Right hindlimb (tissue), 1 donor: ENCODE data around the gene ZDHHC7.
A peak's percentile ranks its signal among the peaks of the same experiment; 100 is the strongest.
"Not testable (repeated sequence)": the region's sequence is repeated elsewhere in the genome, so short reads cannot be mapped to it uniquely, and the experiment has no call there.

ENCODE experiments used
- DNase-seq: peaks from one replicate; pipeline ENCODE4 v3.0.0-alpha.2; 2018

The ZDHHC7 gene, protein sequence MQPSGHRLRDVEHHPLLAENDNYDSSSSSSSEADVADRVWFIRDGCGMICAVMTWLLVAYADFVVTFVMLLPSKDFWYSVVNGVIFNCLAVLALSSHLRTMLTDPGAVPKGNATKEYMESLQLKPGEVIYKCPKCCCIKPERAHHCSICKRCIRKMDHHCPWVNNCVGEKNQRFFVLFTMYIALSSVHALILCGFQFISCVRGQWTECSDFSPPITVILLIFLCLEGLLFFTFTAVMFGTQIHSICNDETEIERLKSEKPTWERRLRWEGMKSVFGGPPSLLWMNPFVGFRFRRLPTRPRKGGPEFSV

DNA sequence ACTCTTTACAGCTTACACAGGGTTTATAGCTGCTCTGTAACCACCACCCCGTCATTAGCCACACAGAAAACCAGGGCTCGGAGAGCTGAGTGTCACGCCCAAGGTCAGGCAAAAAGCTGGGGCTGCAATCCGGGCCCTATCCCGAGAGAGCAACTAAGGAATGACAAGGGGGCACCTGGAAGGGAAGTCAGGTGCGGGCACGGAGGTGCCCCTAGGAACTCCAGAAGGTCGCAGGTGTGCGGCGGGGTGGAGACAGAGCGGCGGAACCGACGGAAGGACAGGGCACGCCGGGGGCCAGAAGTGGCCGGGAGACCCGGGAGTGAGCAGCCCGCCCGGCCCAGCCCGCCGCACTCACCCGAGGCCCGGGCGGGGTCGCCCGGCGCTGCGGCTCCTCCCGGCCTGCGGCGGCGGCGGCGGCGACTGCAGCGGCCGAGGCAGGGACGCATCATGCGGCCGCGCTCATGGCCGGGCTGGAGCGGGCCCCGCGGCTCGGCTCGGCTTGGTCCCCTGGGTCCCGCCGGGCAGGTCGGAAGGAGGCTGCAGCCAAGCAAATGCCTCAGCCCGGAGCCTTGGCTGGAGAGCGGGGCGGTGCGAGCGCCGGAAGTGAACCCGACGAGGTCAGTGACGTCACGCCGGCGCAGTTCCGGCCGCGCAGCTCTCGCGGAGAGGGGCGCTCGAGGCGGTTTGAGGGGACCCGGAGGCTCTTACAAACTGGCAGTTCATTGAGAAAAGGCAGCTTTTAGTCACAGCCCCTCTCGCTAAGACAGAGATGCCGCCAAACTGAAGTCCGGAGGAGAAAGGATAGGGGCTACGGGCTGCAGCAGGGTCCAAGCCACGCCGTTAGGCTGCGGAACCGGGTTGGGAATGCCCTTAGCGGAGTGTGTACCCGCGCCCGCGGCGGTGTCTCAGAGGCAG is at the start of gene ZDHHC7:
Gene ZDHHC7 (minus strand): TSS at position 605 of the 915 bp plus-strand sequence. CDS start 20,917 bp downstream, outside the sequence.
- peak; percentile 92 for DNase-seq

DNA sequence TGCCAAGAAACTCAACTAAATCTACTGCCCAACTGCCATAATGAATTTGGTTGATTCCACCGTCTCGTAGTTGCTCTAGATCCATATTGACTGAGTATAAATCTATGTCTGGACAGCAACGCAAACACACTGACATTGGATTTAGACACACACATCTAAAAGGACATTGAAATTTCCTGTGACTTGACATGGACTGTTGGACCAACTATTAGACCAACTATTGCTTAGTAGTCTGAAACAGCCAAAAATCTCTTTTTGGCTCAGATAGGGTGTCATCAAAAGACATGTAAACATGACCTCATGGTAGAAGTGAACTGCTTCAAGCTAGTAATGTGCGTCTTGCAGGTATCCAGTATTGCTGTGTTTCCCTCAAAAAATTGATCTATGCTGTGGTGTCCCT is 47.6 kb upstream of the ZDHHC7 start:
- DNase-seq = no peak

DNA sequence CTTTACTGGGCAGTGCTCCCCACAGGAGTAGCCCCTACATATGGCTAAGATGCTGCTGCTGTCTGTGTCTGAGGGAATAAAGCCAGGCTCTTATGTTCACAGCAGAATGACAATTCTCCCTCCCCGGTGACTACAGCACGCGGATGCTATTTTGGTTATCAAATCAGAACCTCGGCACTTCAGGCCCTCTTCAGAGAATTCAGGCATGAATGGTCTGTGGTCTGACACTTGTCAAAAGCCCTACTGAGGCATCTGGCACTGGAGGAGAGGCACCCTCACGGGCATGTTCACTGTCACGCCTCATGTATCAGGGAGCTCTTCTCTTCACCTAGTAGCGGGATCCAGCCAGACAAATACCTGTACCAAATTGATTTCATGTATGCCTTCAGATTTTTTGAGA is 46.6 kb upstream of the ZDHHC7 start:
- DNase-seq = no peak

GRCh38 chr16:85057212-85057889 is 46.0 kb upstream of the ZDHHC7 start:
- DNase-seq = no peak

DNA sequence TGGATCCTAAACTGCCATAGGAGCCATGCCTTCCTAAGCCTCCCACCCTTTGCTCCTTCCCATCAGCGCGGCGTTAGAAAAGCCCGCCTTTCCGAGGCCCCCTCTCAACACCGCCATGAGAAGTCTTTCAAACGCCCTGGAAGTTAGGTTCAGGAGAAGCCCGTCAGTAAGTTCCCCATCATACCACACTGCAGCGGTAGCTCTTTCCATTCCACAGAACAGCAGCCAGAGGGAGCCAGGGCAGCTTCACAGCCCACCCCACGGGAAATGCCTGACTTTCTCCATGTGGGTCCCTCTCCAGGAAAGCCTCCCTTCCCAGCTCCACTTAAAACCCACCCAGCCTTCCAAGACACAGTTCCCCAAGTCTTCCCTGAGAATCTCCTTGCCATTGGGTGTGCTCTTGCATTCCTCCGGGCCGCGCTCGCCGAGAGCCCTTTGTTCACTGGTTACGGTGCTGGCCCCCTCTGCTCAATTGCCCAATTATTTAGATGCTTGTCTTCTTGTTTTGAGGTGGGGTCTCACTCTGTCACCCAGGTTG is 44.9 kb upstream of the ZDHHC7 start:
- DNase-seq = no peak

DNA sequence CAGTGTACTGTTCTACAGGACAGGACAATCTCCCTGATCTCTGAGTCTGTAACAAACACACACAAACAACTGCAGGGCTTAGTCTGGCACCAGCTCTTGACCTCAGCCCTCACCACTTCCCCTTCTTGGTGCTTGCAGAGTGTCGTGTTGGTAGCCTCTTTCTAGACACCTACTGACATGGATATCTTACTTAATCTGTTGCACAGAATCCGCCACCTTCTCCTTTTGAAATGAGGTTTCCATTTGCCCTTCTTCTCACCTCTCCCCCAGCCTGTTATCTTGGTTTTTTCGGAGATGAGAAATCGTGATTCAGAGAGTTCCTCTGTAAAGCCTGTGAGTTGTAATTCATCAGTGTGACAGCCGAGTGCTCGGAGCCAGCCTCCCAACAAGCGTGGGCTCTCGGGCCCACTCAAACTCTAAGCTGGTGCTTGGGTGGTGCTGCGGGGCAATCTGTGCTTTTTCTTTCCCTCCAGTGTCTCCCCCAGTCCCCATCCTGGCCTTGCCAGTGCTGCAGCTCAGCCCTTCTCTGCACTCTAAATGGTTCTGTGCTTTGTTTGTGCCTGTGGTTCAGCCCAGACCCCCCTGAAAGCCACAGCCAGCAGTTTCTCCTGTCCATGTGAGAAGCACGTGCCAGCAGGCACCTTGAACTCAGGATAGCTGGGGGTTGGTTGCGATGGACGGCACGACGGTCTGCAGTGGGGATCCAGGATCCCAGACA is 44.3 kb upstream of the ZDHHC7 start:
- no peak for DNase-seq

DNA sequence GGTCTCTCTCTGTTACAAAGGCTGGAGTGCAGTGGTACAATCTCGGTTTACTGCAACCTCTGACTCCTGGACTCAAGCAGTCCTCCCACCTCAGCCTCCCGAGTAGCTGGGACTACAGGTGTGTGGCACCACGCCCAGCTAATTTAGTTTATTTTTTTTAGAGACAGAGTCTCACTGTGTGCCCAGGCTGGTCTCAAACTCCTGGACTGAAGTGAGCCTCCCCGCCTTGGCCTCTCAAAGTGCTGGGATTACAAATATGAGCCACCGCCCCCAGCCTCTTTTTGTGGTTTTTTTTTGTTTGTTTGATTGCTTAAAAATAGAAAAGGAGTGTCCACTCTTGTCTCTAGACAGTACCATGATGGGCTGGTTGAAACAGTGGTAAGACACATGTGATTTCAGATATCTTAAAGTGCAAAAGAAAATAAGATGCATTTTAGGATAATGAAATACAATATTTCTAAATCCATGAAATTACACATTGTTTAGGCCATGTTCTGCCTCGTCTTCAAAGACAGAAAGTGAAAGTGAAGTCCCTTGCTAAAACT is 43.7 kb upstream of the ZDHHC7 start:
- DNase-seq = no peak

DNA sequence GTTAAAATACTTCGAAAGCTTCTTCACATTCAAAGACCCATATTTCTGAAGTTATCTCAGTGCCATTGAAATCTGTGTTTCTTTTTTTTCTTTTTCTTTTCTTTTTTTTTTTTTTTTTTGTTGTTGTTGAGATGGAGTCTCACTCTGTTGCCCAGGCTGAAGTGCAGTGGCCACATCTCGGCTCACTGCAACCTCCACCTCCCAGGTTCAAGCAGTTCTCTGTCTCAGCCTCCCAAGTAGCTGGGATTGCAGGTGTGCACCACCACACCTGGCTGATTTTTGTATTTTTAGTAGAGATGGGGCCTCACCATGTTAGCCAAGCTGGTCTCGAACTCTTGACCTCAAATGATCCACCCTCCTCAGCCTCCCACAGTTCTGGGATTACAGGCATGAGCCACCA is 43.0 kb upstream of the ZDHHC7 start:
- not testable (repeated sequence) for DNase-seq

DNA sequence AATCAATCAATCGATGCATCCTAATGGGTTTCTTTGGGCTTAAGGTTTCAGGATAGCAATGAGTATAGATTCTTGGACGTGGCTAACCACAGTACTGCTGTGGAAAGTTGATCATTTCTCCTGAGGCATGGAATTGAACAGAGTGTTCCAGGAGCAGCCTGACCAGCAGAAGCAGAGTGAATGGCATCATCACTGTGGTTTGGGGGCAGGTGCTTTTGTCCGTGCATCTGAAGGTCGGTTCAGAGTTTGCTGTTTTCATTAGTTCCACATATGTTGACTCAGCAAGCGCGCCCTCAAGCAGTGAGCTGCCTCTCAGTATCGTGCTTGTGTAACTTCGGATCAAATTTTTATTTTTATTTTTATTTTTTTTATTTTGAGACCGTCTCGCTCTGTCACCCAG is 41.2 kb upstream of the ZDHHC7 start:
- no peak for DNase-seq

GRCh38 chr16:85051683-85052082 is 40.3 kb upstream of the ZDHHC7 start:
- no peak for DNase-seq

- DNase-seq = no peak
Measured at GRCh38 chr16:85051067-85051581, 39.8 kb upstream of the ZDHHC7 start.

- DNase-seq = no peak
Measured at GRCh38 chr16:85049706-85050305, 38.5 kb upstream of the ZDHHC7 start.

DNA sequence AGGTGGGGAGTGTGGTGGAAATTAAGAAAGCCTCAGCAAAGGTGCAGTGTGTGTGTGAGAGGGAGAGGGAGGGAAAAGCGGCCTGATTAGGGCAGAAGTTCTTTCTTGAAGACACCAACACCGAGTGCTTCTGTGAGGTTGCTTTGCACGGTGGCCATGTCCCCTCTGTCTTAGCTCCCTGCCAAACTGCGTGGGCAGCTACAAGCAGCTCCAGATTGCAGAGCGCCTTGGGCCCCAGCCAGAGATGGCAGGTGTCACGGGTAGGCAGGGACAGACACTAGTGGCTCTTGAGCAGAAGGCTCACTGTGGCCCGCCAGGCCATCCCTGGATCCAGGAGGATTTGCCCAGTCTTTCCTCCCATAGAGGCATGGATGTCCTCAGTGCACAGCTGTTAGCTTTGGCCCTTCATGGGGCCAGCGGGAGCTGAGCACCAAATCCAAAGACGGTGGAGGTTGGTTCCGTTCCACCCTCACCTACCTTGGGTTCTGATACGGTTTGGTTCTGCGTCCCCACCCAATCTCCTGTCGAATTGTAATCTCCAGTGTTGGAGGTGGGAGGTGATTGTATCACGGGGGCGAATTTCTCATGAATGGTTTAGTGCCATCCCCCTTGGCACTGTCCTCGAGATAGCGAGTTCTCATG is 37.7 kb upstream of the ZDHHC7 start:
- no peak for DNase-seq

DNA sequence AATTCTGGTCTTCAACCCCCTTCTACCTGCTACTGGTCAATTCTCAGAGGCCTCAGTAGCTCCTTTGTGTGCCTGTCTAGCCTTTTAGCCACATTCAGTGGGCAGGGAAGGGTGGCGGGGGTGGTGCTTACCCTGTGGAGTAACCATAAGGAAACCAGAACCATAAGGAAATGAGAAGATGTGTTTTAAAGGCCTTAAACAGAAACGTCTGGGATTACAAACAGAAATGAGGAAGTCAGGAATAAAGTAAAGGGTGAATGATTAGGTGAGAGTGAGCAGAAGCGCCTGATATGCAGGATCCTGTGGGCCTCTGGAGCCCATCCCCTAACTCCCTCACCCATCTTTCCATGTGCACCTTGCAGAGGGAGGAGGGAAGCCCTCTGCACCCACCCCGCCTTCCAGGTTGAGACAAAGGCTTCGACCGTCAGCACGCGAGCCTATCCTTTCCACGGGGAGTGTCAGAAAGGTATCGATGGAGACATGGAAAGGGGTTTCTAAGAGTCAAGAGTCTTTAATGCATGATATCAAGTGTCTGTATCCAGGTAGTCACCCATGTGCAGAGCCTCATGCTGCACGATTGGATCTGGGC is 36.6 kb upstream of the ZDHHC7 start:
- no peak for DNase-seq

GRCh38 chr16:85046931-85047866 is 35.9 kb upstream of the ZDHHC7 start:
- no peak for DNase-seq

GRCh38 chr16:85046472-85046916 is 35.2 kb upstream of the ZDHHC7 start:
- DNase-seq = no peak

DNA sequence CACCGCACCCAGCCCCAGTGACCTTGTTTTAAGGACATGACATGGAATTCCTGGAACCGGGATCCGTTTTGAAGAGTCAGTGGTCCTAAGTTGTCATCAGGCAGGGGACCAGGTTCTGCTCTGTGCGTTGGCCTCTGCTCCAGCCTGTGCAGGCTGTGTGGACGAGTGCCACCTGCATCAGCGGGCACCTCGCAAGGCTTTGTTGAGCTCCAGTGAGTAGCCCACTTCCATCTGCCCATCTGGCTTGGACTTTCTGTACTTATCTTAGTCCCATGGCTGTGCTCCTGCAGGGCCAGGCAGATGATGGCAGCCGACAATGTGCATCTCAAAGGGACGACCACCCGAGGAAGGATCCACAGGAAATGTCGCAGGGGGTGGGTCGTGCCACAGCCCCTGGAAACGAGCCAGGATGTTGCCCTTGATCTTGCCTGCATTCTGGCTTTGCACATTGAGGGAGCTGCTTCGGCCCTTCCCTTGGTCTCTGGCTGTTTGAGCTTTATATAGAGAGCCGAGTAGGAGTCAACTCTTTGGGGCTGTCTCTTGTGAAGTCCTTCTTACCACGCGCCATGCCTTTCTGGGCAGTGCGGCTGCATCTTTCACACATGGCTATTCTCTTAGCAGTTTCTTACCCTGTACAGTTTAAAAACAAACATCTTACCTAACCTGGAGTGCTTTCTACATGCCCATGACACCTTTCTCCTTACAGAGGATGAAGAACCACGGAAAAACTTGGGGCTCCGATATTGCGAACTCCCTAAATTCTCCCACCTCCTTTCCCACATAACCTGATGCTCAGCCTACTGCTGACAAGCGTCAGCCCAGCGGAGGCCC is 34.5 kb upstream of the ZDHHC7 start:
- DNase-seq = no peak

GRCh38 chr16:85045077-85045476 is 33.7 kb upstream of the ZDHHC7 start:
- DNase-seq = no peak
